A549 (cell line): ENCODE results near the gene SMTNL2. TPM values are rescaled to one million over a fixed set of nuclear protein-coding genes. Genes with fewer than 3 reads are reported as not detected.
"Not testable (repeated sequence)": the region's sequence is repeated elsewhere in the genome, so short reads cannot be mapped to it uniquely, and the experiment has no call there.

ENCODE experiments used
- ATAC-seq, 2 experiments: fragments of 200-7000 bp in 1 of 2; fragments of >200 bp in 1 of 2; cut with Nextera tagmentation in 1 of 2; cut with Tn5 transposase in 1 of 2; 3 replicates each; pipeline versions ENCODE4 v1.8.0 to v1.9.1; 2018 to 2020; ENCODE audit warnings: mild to moderate bottlenecking in 1 of 2, moderate library complexity in 1 of 2
- CTCF ChIA-PET: fragments of 300-600 bp; sonication (Branson Sonifier 250); formaldehyde crosslinking; extraction: SDS; loops from one replicate; lab custom pipeline; 2021; ENCODE audit warnings: antibody characterized with exemption, inconsistent platforms; lab: Yijun Ruan, JAX
- POLR2A ChIA-PET: fragments of 350-600 bp; formaldehyde crosslinking; extraction: SDS; loops from one replicate; lab custom pipeline; 2021; ENCODE audit warnings: antibody characterized with exemption, inconsistent platforms; lab: Yijun Ruan, JAX
- DNase-seq, 2 experiments: peaks; one replicate each; pipeline versions ENCODE4 v3.0.0 to v3.0.0-alpha.2; 2011 to 2016; ENCODE audit warnings: low read depth in 1 of 2, low spot score in 1 of 2
- FAIRE-seq: peaks from 2 replicates; lab custom pipeline; 2011; peaks lifted over from hg19 to GRCh38; lab: Jason Lieb, UNC
- H3K27ac ChIP-seq, 2 experiments: fragments of >200 bp; sonication (Bioruptor Twin); formaldehyde crosslinking; 3 replicates each; pipeline ENCODE4 v1.5.1; 2016 to 2017
- H3K4me1 ChIP-seq: fragments of >200 bp; sonication (Bioruptor Twin); formaldehyde crosslinking; 3 replicates; pipeline ENCODE4 v1.6.1; 2016
- H3K4me2 ChIP-seq: fragments of >200 bp; sonication (Bioruptor Twin); formaldehyde crosslinking; 3 replicates; pipeline ENCODE4 v1.6.1; 2016
- H3K4me3 ChIP-seq: fragments of >200 bp; sonication (Bioruptor Twin); formaldehyde crosslinking; 3 replicates; pipeline ENCODE4 v1.5.1; 2016
- H3K9me3 ChIP-seq: fragments of >200 bp; sonication (Bioruptor Twin); formaldehyde crosslinking; 3 replicates; pipeline ENCODE4 v1.6.1; 2016
- BCL3 ChIP-seq: fragments of >200 bp; sonication (Bioruptor Twin); formaldehyde crosslinking; IDR thresholded peaks from 3 replicates; pipeline ENCODE4 v1.6.1; 2016
- FOSL2 ChIP-seq, 2 experiments: fragments of 450-650 bp in 1 of 2; fragments of >200 bp in 1 of 2; sonication (Bioruptor Twin) in 1 of 2; formaldehyde crosslinking; IDR thresholded peaks; 2 replicates each; pipeline versions ENCODE4 v1.5.0 to v1.6.1; 2016 to 2020; ENCODE audit warnings: mild to moderate bottlenecking in 1 of 2, moderate library complexity in 1 of 2
- HDAC2 ChIP-seq: fragments of 200-600 bp; sonication (generic); IDR thresholded peaks from 2 replicates; pipeline ENCODE4 v1.6.1; 2016
- JUNB ChIP-seq: fragments of >200 bp; sonication (Bioruptor Twin); formaldehyde crosslinking; IDR thresholded peaks from 2 replicates; pipeline ENCODE4 v1.6.1; 2016
- RAD21 ChIP-seq, 2 experiments: fragments of >200 bp in 1 of 2; sonication (Bioruptor Twin) in 1 of 2; formaldehyde crosslinking in 1 of 2; IDR thresholded peaks in 1 of 2; conservative IDR thresholded peaks in 1 of 2; 2 replicates in 1 of 2; 3 replicates in 1 of 2; pipeline ENCODE4 v1.6.1; 2012 to 2018; ENCODE audit warnings: inconsistent platforms in 1 of 2
- TP53 ChIP-seq: fragments of 250-450 bp; sonication (Bioruptor Pico); IDR thresholded peaks from 2 replicates; pipeline ENCODE4 v1.5.0; 2021; ENCODE audit warnings: mild to moderate bottlenecking, moderate library complexity
- ZSCAN20 ChIP-seq: fragments of 250-450 bp; sonication (Bioruptor Pico); IDR thresholded peaks from 2 replicates; pipeline ENCODE4 v1.8.0; 2022; ENCODE audit warnings: mild to moderate bottlenecking, moderate library complexity
- WGBS: methylation state at CpG from one replicate; pipeline ENCODE4 v1.1.6; 2017; ENCODE audit errors: missing lambda C conversion rate; 5-methylcytosine and 5-hydroxymethylcytosine counted together
- polyA plus RNA-seq, 4 experiments: library from polyadenylated mRNA; depleted of rRNA in 3 of 4; stranded (reverse); fragments of >200 nt; fragmentation: RNase III in 1 of 4; extraction: RNeasy Plus Mini Kit Qiagen cat#74134 plus additional on column Dnase treatment in 1 of 4; gene quantifications; 2 replicates in 3 of 4; 3 replicates in 1 of 4; pipeline ENCODE4 v1.2.3, GENCODE V29; 2011 to 2017

SMTNL2 gene
- polyA plus RNA-seq, 2 of the 4 experiments (the other 2 are of a cell fraction) = 0.05 to 0.06 TPM

- no peak for TF ChIP-seq TP53
- no peak overlapping the region for H3K4me3 ChIP-seq
- ChIA-PET CTCF (interaction anchor here (0.6 to 2.1 kb wide), 11 partner anchors 11 to 287 kb away, joined by 3 to 16 read pairs (median 4); no protein-coding TSS in a partner anchor), POLR2A (no interaction called here)
- peaks cover 8% of the 10 kb centered on the region; the same call in 1 of the 3 replicates for H3K4me1 ChIP-seq
- no peak overlapping the region for H3K4me2 ChIP-seq
- WGBS = 58% methylated on average over 12 of the region's 12 CpGs
- DNase-seq (no peak), ATAC-seq (no peak), FAIRE-seq (no peak)
- no peak overlapping the region for H3K27ac ChIP-seq
- no peaks in the 10 kb centered on the region for H3K9me3 ChIP-seq
These were observed 52.3 kb downstream of the SMTNL2 start for GRCh38 chr17:4636474-4637100.

GRCh38 chr17:4638766-4639165, 54.4 kb downstream of the SMTNL2 start:
- CTCF ChIA-PET = interaction anchor here (0.5 to 1.0 kb wide), 3 partner anchors 10 to 173 kb away, joined by 3 to 5 read pairs (median 3); no protein-coding TSS in a partner anchor
- H3K27ac ChIP-seq, ATAC-seq, POLR2A ChIA-PET, H3K9me3 ChIP-seq, H3K4me2 ChIP-seq, H3K4me1 ChIP-seq, DNase-seq, FAIRE-seq, H3K4me3 ChIP-seq: not testable (repeated sequence)
- WGBS = 66% methylated on average over 8 of the region's 8 CpGs

- H3K4me1 ChIP-seq, FAIRE-seq, H3K9me3 ChIP-seq, POLR2A ChIA-PET, H3K27ac ChIP-seq: not testable (repeated sequence)
- DNase-seq (peak; percentile 61 to 79), ATAC-seq (peak; percentile 63 to 84)
- H3K4me3 ChIP-seq = peak overlapping the region; percentile 17; the same call in 1 of the 3 replicates
- 16% methylated on average over 25 of the region's 56 CpGs for WGBS
- peak overlapping the region; percentile 53 for H3K4me2 ChIP-seq
- TF ChIP-seq RAD21 (conservative IDR thresholded peaks at IDR 0.05 in 1 of 2, IDR thresholded peaks at IDR 0.05 in 1 of 2) = peak; percentile 25 to 53; a peak in 3 of 5 replicates
- CTCF ChIA-PET = interaction anchor here (0.7 to 1.0 kb wide), 2 partner anchors 9 to 72 kb away, joined by 3 to 5 read pairs; no protein-coding TSS in a partner anchor
These were observed 55.2 kb downstream of the SMTNL2 start for GRCh38 chr17:4639301-4640059.

GRCh38 chr17:4640569-4641188, 56.4 kb downstream of the SMTNL2 start:
- H3K9me3 ChIP-seq, CTCF ChIA-PET, H3K4me1 ChIP-seq, FAIRE-seq, POLR2A ChIA-PET, H3K27ac ChIP-seq, DNase-seq: not testable (repeated sequence)
- WGBS = 6% methylated on average over 31 of the region's 39 CpGs
- Histone ChIP-seq H3K4me2 (peak overlapping the region; percentile 79), H3K4me3 (peak overlapping the region; percentile 32)
- peak in 1 of 2 experiments; percentile 15; a peak in 3 of 6 replicates for ATAC-seq

GRCh38 chr17:4641297-4642195, 57.2 kb downstream of the SMTNL2 start, which contains the start of gene ALOX15:
TSS of gene ALOX15 (minus strand) at chr17:4641678. CDS start at chr17:4641651, 27 bp downstream.
- Histone ChIP-seq H3K4me3 (peak within 1 kb of the TSS; percentile 32), H3K27ac (no peak within 1 kb of the TSS), H3K4me1 (peaks cover 10% of the 10 kb centered on the region; the same call in 1 of the 3 replicates), H3K9me3 (no peaks in the 10 kb centered on the region), H3K4me2 (peak within 1 kb of the TSS; percentile 79)
- peak in 1 of 2 experiments; percentile 30; a peak in 3 of 6 replicates for ATAC-seq
- no peak for FAIRE-seq
- ChIA-PET POLR2A (no interaction called here), CTCF (interaction anchor here (1.9 to 2.7 kb wide), 2 partner anchors 15 to 34 kb away, joined by 7 to 9 read pairs; no protein-coding TSS in a partner anchor)
- WGBS = 23% methylated on average over 57 of the region's 58 CpGs
- peak in 1 of 2 experiments; percentile 21 for DNase-seq
- TF ChIP-seq HDAC2 (0 out of 2 replicates have a peak, but pooled peaks have one; percentile 45), JUNB (no peak)

GRCh38 chr17:4642286-4642685, 58.0 kb downstream of the SMTNL2 start:
- Histone ChIP-seq H3K9me3 (no peaks in the 10 kb centered on the region), H3K4me2 (no peak overlapping the region), H3K4me1 (peaks cover 10% of the 10 kb centered on the region; the same call in 1 of the 3 replicates), H3K4me3 (no peak overlapping the region), H3K27ac (no peak overlapping the region)
- TF ChIP-seq BCL3 = no peak
- no peak for TF ChIP-seq FOSL2 (IDR thresholded peaks at IDR 0.05)
- no peak for TF ChIP-seq FOSL2 (CRISPR knock-in tag; IDR thresholded peaks at IDR 0.05)
- no peak for TF ChIP-seq JUNB
- no peak for TF ChIP-seq ZSCAN20
- DNase-seq (peak in 1 of 2 experiments; percentile 10), ATAC-seq (no peak), FAIRE-seq (no peak)
- ChIA-PET POLR2A (no interaction called here), CTCF (interaction anchor here (1.2 to 2.7 kb wide), 3 partner anchors 16 to 75 kb away, joined by 4 to 9 read pairs (median 7); no protein-coding TSS in a partner anchor)
- 63% methylated on average over 5 of the region's 6 CpGs for WGBS
